ENCODE measurements around the gene FOXRED2.

The FOXRED2 gene

GRCh38 chr22:36447632-36448031, 59.2 kb downstream of the FOXRED2 start:
- DNase-seq, result no peak

- DNase-seq, result no peak
Observed at GRCh38 chr22:36445158-36445668, 61.6 kb downstream of the FOXRED2 start.

GRCh38 chr22:36443198-36443770, 63.6 kb downstream of the FOXRED2 start:
- no peak for DNase-seq

GRCh38 chr22:36442506-36443197, 64.2 kb downstream of the FOXRED2 start:
- DNase-seq, result no peak

GRCh38 chr22:36440429-36441002, 66.3 kb downstream of the FOXRED2 start:
- DNase-seq, result no peak

- no peak for DNase-seq
Observed at GRCh38 chr22:36439481-36440271, 67.2 kb downstream of the FOXRED2 start.

Measured in COR-L47 (cell line).